Hematopoietic multipotent progenitor cell treated with erythropoietin and hydrocortisone succinate and interleukin-3 and kit ligand, for 17 days (in vitro differentiated cells): ENCODE results near the gene NBAS.

ENCODE experiments used
- DNase-seq: peaks from one replicate; pipeline ENCODE4 v3.0.0-alpha.2; 2015; ENCODE audit warnings: low spot score

Gene NBAS

GRCh38 chr2:15560988-15561573 lies at the start of gene NBAS:
TSS of gene NBAS (minus strand) at chr2:15561334. CDS start at chr2:15561304, 30 bp downstream.
- peak; percentile 85 for DNase-seq

DNA sequence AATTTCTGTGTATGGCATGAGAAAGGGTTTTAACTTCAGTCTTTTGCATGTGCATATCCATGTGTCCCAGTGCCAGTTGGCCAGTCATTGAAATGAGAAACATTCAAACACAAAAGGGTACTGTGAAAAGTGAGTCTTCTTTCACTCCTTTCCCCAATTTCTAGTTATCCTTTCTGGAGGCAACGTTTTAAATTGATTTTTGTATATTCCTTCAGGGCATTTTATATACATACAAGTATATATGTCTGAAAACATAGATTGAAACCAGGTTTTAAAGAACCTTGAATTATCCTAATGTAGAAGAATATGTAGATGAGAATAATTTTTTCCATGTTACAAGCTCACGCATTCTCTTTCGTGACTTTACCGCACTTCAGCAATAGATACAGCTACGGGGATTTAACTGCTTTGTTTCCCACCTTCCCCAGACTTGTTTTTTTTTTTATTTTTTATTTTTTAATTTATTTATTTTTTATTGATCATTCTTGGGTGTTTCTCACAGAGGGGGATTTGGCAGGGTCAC lies 49.4 kb upstream of the NBAS start:
- no peak for DNase-seq

GRCh38 chr2:15609341-15610042 lies 48.4 kb upstream of the NBAS start:
- DNase-seq: no peak

DNA sequence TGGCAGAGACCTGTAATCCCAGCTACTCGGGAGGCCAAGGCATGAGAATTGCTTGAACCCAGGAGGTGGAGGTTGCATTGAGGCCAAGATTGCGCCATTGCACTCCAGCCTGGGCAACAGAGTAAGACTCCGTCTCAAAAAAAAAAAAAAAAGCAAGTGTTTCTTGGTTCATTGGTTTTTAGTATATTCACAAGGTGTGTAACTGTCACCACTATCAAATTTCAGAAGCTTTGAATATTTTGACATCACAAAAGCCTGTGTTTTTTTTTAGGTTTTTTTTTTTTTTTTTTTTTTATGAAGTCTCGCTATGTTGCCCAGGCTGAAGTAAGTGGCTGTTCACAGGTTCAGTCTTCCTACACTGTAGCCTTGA lies 47.2 kb upstream of the NBAS start:
- DNase-seq: no peak

GRCh38 chr2:15607709-15608391 lies 46.7 kb upstream of the NBAS start:
- DNase-seq: no peak

- DNase-seq: no peak
These were observed 45.6 kb upstream of the NBAS start for GRCh38 chr2:15606481-15607441.

DNA sequence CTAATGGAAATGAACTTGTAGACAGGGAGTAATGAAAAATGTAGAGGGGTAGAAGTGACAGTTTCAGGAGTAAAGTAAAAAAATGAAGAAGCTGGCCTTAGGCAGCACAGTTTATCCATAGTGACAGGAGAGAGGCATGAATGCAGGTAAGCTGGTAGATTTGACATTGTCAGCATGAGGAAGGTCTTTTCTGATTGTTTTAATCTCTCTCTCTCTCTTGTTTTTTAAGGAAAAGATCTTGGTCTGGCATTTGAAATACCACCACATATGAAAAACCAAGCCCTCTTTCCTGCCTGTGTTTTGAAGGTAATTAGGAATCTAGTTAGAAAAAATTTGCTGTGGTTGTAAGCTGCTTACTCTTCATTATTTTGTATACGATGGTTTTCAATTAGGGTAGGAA lies 44.6 kb upstream of the NBAS start:
- no peak for DNase-seq

DNA sequence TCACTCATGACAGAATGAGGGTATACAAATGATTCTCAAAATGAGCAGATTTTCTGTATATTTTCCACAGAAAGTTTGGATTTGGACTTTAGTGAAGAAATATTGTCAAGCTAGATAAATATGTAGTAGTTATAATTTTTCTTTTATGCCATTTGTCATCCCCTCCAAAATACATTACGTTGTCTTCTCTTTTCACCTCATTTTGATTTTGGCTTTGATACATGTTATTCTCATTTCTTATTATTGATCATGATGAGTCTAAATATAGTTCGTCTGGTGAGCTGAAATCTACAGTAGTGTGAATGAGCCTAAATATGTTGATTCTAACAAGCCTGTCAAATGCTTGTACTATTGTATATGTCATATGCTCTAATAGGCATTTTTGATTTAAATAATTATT lies 42.8 kb upstream of the NBAS start:
- no peak for DNase-seq

DNA sequence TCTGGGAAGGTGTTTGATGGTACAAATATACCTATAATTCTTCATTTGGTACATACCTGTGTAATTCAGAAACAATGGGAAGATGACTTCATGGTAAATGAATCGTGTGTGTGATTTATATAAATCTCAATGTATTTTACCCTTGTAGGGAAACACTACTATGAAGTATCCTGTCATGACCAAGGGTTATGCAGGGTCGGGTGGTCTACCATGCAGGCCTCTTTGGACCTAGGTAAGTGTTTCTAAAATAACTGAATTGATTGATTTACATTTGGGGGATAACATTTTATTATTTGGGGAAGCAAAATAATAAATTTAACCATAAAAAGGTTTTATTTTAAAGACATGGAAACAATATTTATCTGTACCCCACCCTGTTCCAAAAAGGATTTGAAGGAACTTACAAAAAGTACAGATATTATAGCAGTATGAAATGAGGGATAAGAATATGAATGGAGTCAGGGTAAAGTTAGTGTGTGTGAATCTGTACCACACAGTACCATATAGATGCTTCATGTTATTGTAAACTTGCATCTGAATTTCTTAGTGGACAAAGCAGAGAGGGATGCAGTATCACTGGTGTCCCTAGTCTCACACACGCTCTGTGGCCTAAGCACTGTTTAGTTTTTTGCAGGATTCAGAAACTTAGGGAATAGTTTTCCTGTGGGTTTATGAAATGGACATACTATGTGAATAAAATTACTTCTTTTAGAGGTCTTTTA lies 42.1 kb upstream of the NBAS start:
- DNase-seq: no peak

- DNase-seq: no peak
These were observed 41.3 kb upstream of the NBAS start for GRCh38 chr2:15602393-15602792.

DNA sequence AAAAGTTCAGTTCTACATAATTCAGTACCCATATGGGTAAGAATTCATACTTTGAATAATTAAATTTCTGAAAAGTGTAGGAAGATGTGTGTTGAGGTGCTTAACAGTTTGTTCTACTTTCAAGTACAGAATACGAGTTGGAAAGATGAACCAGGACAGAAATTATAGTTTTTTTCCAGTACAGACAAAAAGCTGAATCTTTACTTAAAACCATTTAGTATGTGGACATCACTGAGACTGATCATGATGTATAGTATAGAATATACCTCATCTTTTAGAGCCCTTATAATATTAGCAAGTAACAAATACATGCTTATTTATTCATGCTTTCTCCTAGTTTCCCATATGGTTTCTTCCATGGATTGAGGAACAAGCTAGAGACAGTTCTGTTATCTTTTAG lies 40.5 kb upstream of the NBAS start:
- no peak for DNase-seq

DNA sequence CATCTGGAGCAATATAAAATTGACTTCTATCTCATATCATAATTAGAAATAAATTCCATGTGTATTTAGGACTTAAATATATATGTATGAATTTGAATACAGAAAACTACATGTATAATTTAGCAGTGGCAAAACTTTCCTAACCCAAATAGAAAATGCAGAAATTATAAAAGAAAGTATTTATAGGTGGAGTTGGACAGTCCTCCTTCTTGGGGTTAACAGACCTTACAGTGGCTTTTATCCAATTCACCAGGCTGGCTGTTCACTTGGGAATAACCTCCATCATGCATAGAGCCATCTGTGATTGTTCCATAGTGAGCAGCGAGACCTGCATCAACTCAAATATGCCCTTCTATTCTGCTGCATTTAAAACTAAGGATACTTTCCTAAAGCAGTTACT lies 38.9 kb upstream of the NBAS start:
- DNase-seq: no peak

DNA sequence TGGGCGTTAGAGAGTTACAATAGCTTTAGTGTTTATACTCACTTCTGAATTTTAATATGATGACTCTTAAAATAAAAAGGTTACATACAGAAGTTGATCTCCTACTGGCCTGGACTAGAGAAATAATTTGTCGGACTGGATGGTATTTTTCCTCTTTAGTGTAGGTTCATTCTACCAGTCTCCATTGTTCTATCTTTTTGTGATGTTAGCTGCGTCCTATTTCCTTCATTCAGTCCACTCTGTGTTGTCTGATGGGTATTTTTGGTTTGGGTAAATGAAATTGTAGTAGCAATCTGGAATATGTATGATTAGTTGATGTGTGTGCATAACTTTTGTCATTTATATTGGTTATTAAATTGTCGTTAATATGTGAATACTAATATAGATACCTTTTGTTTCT lies 35.8 kb upstream of the NBAS start:
- no peak for DNase-seq

DNA sequence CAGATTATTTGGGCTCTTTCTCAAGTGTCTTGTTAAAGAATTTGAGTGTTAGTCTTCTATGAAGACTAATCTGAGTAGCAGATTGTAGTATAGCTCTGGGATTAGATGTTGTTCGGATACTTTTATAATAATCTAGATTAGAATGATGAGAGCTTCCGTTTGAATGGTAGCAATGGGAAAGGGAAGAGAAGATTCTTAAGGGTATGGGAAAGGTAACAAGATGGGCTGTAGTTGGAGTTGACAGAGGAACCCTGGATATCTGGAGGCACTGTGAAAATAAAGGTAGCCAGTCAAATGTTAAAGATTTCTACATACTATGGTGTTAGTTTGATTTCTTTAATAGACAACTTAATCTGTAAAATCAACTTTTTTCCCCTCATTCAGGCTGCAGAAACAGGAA lies 35.2 kb upstream of the NBAS start:
- DNase-seq: no peak

DNA sequence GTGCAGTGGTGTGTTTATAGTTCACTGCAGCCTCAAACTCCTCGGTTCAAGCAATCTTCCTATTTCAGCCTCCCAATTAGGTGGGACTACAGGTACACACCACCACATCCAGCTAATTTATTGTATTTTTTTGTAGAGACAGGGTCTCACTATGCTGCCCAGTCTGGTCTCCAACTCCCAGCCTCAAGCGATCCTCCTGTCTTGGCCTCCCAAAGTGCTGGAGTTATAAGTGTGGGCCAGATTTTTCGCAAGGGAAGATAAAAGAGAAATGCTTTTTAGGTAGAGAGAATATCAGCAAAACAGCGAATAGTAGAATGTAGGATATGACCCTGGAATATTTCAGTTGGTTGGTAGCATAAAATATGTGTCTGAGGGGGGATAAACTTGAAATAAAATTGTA lies 34.8 kb upstream of the NBAS start:
- no peak for DNase-seq

DNA sequence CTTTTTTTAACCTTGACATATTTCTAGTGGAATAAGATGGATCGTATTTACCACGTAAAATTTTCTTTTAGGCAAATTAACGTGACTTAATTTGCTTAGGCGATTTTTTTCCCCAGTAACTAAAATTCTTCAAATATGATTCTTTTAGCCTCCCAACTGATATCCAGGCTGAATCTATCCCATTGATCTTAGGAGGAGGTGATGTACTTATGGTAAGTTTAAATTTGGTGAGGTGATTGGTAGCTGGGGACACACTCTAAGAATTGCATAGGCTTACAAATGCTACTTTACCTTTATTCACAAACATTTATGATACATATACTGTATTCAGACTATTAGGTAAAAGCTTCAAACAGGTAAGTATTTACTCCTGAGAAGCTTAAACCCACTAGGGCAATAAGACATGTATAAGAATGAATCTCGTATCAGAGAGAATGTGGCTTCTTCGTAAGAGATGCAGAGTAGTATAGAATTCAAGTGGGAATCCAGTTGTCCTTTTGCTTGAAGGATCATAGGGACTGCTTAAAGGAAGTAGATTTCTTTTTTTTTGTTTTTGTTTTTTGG lies 34.3 kb upstream of the NBAS start:
- no peak for DNase-seq

- no peak for DNase-seq
These were observed 33.4 kb upstream of the NBAS start for GRCh38 chr2:15594291-15595256.

DNA sequence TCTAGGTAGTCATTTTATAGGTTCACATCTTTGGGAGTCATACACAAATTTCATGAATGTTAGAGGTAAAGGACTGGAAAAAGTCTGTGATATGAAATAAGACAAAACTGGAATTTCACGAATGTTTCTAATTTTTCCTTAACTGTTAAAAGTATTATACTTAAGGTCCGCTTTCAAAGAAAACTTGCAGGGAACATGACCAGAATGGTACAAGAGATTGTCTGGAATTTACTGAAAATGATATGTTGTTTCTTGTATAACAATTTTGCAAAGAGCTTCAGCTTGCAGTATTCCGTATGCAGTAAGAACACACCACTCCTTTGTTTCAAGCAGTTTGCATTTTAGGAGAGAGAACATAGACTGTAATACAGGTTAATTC lies 32.2 kb upstream of the NBAS start:
- no peak for DNase-seq

DNA sequence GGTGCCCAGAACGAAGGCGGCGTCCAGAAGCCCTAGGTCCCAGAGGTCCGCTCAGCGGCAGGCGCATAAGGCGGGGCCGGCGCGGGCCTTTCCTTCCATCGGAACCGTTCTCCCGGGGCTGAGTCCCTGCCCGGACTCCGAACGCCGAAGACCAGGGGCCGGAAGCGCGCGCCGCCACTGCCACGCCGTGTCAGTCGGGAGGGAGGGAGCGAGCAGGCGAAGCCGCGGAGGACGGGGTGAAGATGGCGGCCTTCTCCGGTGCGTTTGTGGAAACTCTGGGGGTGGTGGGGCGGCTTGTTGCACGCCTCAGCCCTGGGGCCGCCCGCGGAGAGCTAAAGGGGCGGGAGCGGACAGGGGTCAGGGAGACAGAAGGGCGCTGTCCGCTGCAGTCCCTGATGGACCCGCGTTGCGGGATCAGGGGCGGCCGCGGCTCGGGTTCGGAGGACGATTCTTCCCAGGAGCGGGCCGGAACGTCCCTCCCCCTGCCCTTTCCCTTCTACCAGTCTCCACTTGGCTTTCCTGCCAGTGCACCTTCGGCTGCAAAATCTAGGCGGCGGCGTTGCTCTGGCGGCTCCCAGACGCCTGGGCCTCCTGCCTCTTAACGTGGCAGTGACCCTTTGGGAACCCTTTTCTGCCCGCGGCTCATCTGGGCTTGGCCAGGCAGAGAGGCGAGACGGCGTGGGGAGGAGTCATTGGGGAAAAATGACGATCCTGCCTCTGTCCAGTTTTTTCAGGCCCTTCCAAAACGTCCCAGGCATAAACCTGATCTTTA lies 30.7 kb upstream of the NBAS start, which contains the start of gene DDX1:
TSS of gene DDX1 (plus strand) at position 177 of the 772 bp plus-strand sequence. CDS start at position 243, 66 bp downstream.
- DNase-seq: peak; percentile 85
